GM12874 (cell line): Measurements from ENCODE around the gene STX4.

ENCODE experiments used
- CTCF ChIP-seq: IDR thresholded peaks from 2 replicates; pipeline ENCODE4 v1.5.1; 2011; ENCODE audit warnings: low read depth, mild to moderate bottlenecking, control low read depth, low read length, moderate library complexity; ENCODE audit not compliant: insufficient read depth

Gene STX4

GRCh38 chr16:31032736-31033708 lies at the start of gene STX4:
Gene STX4 (plus strand): TSS chr16:31033558. CDS start chr16:31033806, 248 bp downstream.
- no peak for TF ChIP-seq CTCF

- no peak for TF ChIP-seq CTCF
These were observed 49.3 kb upstream of the STX4 start for GRCh38 chr16:30983898-30984610.

GRCh38 chr16:30984669-30985400 lies 48.5 kb upstream of the STX4 start, which contains the start of gene HSD3B7:
Gene HSD3B7 (plus strand): TSS chr16:30985207. CDS start chr16:30985659, 452 bp downstream.
- peak; percentile 93 for TF ChIP-seq CTCF

- no peak for TF ChIP-seq CTCF
These were observed 47.8 kb upstream of the STX4 start for GRCh38 chr16:30985401-30986128.

GRCh38 chr16:30986129-30986991 lies 47.0 kb upstream of the STX4 start:
- TF ChIP-seq CTCF = no peak

- no peak for TF ChIP-seq CTCF
These were observed 45.7 kb upstream of the STX4 start for GRCh38 chr16:30987581-30988190.
